Mesothelial cell of epicardium (in vitro differentiated cells): ENCODE measurements around the gene PTPRR. TPM values are rescaled to one million over a fixed set of nuclear protein-coding genes. Genes with fewer than 3 reads are reported as not detected.

ENCODE experiments used
- DNase-seq, 2 experiments: peaks; one replicate each; pipeline ENCODE4 v3.0.0; 2021; ENCODE audit warnings: low spot score in 2 of 2; ENCODE audit not compliant: unreplicated experiment in 2 of 2
- H3K27ac Mint-ChIP-seq: 2 replicates; pipeline ENCODE4 v1.8.0; 2021; ENCODE audit warnings: mixed read lengths
- H3K27me3 Mint-ChIP-seq: 2 replicates; pipeline ENCODE4 v1.8.0; 2021; ENCODE audit warnings: low read depth, mixed read lengths
- H3K36me3 Mint-ChIP-seq: 2 replicates; pipeline ENCODE4 v1.8.0; 2021; ENCODE audit warnings: mixed read lengths
- H3K4me1 Mint-ChIP-seq: 2 replicates; pipeline ENCODE4 v1.8.0; 2021; ENCODE audit warnings: mixed read lengths
- H3K4me3 Mint-ChIP-seq: 2 replicates; pipeline ENCODE4 v1.8.0; 2021; ENCODE audit warnings: mild to moderate bottlenecking, moderate library complexity, mixed read lengths
- H3K9me3 Mint-ChIP-seq: 2 replicates; pipeline ENCODE4 v1.8.0; 2021; ENCODE audit warnings: mixed read lengths
- total RNA-seq: library from RNA; stranded (reverse); gene quantifications from 3 replicates; pipeline ENCODE4 v1.2.1, GENCODE V29; 2021
- TF ChIP-seq, protein P1 (sequence below): fragments of 200-600 bp; sonication (generic); IDR thresholded peaks from one replicate; pipeline ENCODE4 v1.5.0; 2021; ENCODE audit warnings: antibody characterized with exemption; ENCODE audit not compliant: unreplicated experiment

Gene PTPRR
- total RNA-seq, 1 donor from 2014 or later, result 0.38 TPM

DNA sequence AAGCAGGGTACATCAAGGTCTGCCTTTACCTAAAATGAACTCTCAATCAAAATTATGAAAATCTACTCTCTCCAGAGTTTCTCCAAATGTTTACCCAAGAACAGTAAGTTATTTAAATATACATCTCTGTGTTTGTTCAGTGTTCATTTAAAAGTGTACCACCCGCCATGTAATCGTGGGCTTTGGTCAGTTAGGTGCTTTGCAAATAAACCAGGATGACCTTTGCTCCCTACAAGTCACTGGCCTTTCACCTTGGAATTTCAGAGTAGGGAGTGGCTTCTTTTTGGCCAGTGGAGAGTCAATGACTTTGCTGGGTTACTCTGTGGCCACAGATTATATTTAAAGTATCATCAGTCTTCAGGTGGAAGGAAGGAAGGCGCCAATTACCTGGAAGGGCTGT is 208.7 kb downstream of the PTPRR start:
- Mint-ChIP-seq H3K27ac (no peak overlapping the region), H3K36me3 (no peaks in the 10 kb centered on the region), H3K4me3 (no peak overlapping the region), H3K27me3 (peaks cover 17% of the 10 kb centered on the region), H3K9me3 (no peaks in the 10 kb centered on the region), H3K4me1 (no peaks in the 10 kb centered on the region)
- no peak for DNase-seq
- TF ChIP-seq, protein P1, sequence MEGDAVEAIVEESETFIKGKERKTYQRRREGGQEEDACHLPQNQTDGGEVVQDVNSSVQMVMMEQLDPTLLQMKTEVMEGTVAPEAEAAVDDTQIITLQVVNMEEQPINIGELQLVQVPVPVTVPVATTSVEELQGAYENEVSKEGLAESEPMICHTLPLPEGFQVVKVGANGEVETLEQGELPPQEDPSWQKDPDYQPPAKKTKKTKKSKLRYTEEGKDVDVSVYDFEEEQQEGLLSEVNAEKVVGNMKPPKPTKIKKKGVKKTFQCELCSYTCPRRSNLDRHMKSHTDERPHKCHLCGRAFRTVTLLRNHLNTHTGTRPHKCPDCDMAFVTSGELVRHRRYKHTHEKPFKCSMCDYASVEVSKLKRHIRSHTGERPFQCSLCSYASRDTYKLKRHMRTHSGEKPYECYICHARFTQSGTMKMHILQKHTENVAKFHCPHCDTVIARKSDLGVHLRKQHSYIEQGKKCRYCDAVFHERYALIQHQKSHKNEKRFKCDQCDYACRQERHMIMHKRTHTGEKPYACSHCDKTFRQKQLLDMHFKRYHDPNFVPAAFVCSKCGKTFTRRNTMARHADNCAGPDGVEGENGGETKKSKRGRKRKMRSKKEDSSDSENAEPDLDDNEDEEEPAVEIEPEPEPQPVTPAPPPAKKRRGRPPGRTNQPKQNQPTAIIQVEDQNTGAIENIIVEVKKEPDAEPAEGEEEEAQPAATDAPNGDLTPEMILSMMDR, result no peak

DNA sequence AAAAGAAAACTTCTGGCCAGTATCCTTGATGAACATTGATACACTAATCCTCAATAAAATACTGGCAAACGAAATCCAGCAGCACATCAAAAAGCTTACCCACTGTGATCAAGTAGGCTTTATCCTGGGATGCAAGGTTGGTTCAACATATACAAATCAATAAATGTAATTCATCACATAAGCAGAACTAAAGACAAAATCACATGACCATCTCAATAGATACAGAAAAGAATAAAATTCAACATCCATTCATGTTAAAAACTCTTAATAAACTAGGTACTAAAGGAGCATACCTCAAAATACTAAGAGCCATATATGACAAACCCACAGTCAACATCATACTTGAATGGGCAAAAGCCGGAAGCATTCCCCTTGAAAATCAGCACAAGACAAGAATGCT is 211.5 kb downstream of the PTPRR start:
- TF ChIP-seq, protein P1, result no peak
- Mint-ChIP-seq H3K4me3 (no peak overlapping the region), H3K9me3 (no peaks in the 10 kb centered on the region), H3K27ac (no peak overlapping the region), H3K27me3 (peaks cover 20% of the 10 kb centered on the region), H3K4me1 (no peaks in the 10 kb centered on the region), H3K36me3 (no peaks in the 10 kb centered on the region)
- DNase-seq, result no peak

GRCh38 chr12:70706611-70707010 is 213.9 kb downstream of the PTPRR start:
- Mint-ChIP-seq H3K9me3 (no peaks in the 10 kb centered on the region), H3K36me3 (no peaks in the 10 kb centered on the region), H3K27me3 (peaks cover 20% of the 10 kb centered on the region), H3K4me1 (no peaks in the 10 kb centered on the region), H3K4me3 (no peak overlapping the region), H3K27ac (no peak overlapping the region)
- DNase-seq, result no peak
- TF ChIP-seq, protein P1, result no peak

- no peaks in the 10 kb centered on the region for H3K27me3 Mint-ChIP-seq
- no peak overlapping the region for H3K27ac Mint-ChIP-seq
- DNase-seq, result no peak
- no peak overlapping the region for H3K4me3 Mint-ChIP-seq
- H3K36me3 Mint-ChIP-seq, result no peaks in the 10 kb centered on the region
- no peaks in the 10 kb centered on the region for H3K4me1 Mint-ChIP-seq
- peaks cover 7% of the 10 kb centered on the region for H3K9me3 Mint-ChIP-seq
- TF ChIP-seq, protein P1, result no peak
These were observed 222.2 kb downstream of the PTPRR start for GRCh38 chr12:70698345-70698744.

DNA sequence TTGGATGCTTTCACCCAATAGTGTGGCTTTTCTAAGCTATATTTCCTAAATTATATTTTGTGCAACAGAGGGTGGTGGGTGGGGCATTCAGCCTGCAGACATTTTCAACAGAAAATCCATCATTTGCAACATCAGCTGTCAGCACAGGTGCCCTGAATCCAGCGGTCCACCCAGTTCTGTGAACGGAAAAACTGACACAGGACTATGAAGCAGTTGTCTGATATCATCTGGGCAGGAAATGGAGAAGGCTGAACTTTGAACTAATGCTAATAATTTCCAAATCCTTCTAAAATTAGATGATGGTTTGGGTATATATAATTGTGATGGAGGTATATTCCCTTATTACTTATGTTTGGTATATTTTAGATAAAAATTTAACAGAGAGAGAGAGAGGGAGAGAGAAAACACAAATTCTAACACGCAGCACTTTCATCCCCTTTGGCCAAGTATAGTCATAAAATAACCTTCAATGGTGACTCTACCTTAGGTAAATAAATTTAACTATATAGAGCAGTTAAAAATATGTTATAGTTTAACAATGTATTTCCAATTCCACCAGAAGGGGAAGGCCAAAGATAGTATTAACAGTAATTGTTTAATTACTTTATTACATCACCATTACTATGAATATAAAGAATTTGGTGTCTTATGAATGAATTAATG is 225.0 kb downstream of the PTPRR start:
- no peaks in the 10 kb centered on the region for H3K36me3 Mint-ChIP-seq
- no peak for DNase-seq
- no peaks in the 10 kb centered on the region for H3K27me3 Mint-ChIP-seq
- H3K4me1 Mint-ChIP-seq, result peaks cover 4% of the 10 kb centered on the region
- H3K9me3 Mint-ChIP-seq, result peaks cover 7% of the 10 kb centered on the region
- H3K27ac Mint-ChIP-seq, result no peak overlapping the region
- TF ChIP-seq, protein P1, result no peak
- no peak overlapping the region for H3K4me3 Mint-ChIP-seq
